GM12872 (cell line): ENCODE data around the gene FCSK.

Experiments used
- CTCF ChIP-seq: IDR thresholded peaks from 3 replicates; pipeline ENCODE4 v1.5.1; 2011; ENCODE audit warnings: low read depth, mild to moderate bottlenecking, low read length, moderate library complexity; ENCODE audit not compliant: insufficient read depth

Gene FCSK

GRCh38 chr16:70428178-70428998 lies 26.0 kb upstream of the FCSK start:
- TF ChIP-seq CTCF = no peak

GRCh38 chr16:70429888-70430666 lies 24.3 kb upstream of the FCSK start:
- TF ChIP-seq CTCF = no peak

GRCh38 chr16:70430667-70431536 lies 23.5 kb upstream of the FCSK start:
- no peak for TF ChIP-seq CTCF

DNA sequence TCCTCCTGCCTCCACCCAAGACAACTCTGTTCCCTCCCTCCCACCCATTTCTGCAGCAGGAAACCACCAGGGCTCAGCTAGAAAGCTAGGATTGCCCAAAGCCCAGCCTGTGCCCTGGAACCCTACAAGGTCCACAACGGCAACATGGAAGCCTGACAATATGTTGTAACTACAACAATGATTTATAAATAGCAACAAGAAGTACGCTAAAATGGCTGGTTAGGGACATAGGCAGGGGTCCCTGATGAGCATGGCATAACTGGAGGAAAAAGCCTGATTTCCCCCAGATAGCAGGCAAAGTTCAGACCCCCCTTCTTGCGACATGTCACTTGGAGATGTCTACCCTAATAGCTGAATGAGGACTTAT lies 22.1 kb upstream of the FCSK start:
- no peak for TF ChIP-seq CTCF

GRCh38 chr16:70432723-70433457 lies 21.5 kb upstream of the FCSK start:
- no peak for TF ChIP-seq CTCF

DNA sequence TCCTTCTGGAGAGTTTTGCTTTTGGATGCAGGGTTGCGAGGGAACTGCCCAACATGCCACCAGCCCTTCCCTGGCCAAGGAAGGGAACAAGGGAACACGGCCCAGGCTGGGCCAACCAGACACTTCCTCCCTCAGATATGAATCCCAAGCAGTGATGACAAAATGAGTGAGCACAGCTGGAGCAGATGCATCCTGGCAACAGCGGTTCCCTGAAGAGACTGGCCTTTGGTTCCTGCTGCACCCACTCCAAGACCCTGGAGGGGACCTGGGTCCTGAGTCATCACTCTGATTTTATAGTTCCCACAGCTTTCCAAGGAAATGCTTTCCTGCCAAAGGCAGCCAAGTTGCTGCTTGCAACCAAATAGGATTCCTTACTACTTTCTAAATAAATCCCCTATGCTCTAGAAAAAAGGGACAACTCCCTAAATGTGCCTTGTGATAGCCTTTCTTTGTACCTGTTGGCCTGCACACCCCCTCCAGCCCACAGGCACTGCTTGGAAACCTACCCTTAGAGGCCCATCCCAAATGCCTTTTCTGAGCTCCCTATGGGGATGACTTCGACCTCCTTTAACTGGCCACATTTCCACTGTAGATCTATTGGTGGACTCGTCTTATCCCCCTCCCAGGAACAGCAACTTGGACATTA lies 20.8 kb upstream of the FCSK start:
- no peak for TF ChIP-seq CTCF
